Stimulated activated CD8-positive, alpha-beta memory T cell treated with anti-CD3 and anti-CD28 coated beads, Interleukin-2, amount 100 ng/mL, for 1 hour (primary cell): Measurements from ENCODE around the gene TMEM8B.

ENCODE experiments used
- DNase-seq, 2 donors: peaks; one replicate each; pipeline ENCODE4 v3.0.0-alpha.2; 2020; ENCODE audit warnings: low read depth in 2 of 2

TMEM8B gene

GRCh38 chr9:35839926-35840325, 10.9 kb downstream of the TMEM8B start:
- DNase-seq: no peak

GRCh38 chr9:35840881-35841644, 12.0 kb downstream of the TMEM8B start:
- no peak for DNase-seq

- no peak for DNase-seq
Measured at GRCh38 chr9:35841645-35841900, 12.5 kb downstream of the TMEM8B start.

- no peak for DNase-seq
Measured at GRCh38 chr9:35842020-35842745, 13.2 kb downstream of the TMEM8B start.

GRCh38 chr9:35842795-35843194, 13.8 kb downstream of the TMEM8B start:
- DNase-seq: no peak

GRCh38 chr9:35844628-35845270, 15.7 kb downstream of the TMEM8B start:
- no peak for DNase-seq

GRCh38 chr9:35845824-35846771, 17.1 kb downstream of the TMEM8B start:
- DNase-seq: no peak

- DNase-seq: no peak
Measured at GRCh38 chr9:35847792-35848572, 19.0 kb downstream of the TMEM8B start.

GRCh38 chr9:35852267-35852815, 23.3 kb downstream of the TMEM8B start:
- DNase-seq: no peak

- no peak for DNase-seq
Measured at GRCh38 chr9:35852876-35853865, 24.1 kb downstream of the TMEM8B start.

GRCh38 chr9:35854091-35854762, 25.2 kb downstream of the TMEM8B start:
- no peak for DNase-seq

GRCh38 chr9:35856206-35856605, 27.2 kb downstream of the TMEM8B start:
- DNase-seq: no peak

- DNase-seq: no peak
Measured at GRCh38 chr9:35856882-35857281, 27.9 kb downstream of the TMEM8B start.

GRCh38 chr9:35858458-35858857, 29.4 kb downstream of the TMEM8B start:
- DNase-seq: no peak

- no peak for DNase-seq
Measured at GRCh38 chr9:35859310-35859989, 30.4 kb downstream of the TMEM8B start.

GRCh38 chr9:35859990-35860339, 30.9 kb downstream of the TMEM8B start:
- DNase-seq: no peak

GRCh38 chr9:35861161-35861897, 32.3 kb downstream of the TMEM8B start:
- DNase-seq: no peak

- no peak for DNase-seq
Measured at GRCh38 chr9:35862328-35862727, 33.3 kb downstream of the TMEM8B start.
